ENCODE data around the gene HYAL3. TPM values are rescaled to one million over a fixed set of nuclear protein-coding genes. Genes with fewer than 3 reads are reported as not detected.

HYAL3 gene
- total RNA-seq, 2 donors from 2014 or later = 2.6 to 3.3 TPM

- peak overlapping the region; percentile 42 for H3K27ac ChIP-seq (ENCODE audit: low read depth, low read length)
Measured at GRCh38 chr3:50248387-50248786, 50.8 kb downstream of the HYAL3 start.

GRCh38 chr3:50246517-50246954 lies 52.7 kb downstream of the HYAL3 start:
- peak; percentile 87 for DNase-seq

More at GRCh38 chr3:50248387-50248786, 50.8 kb downstream of the HYAL3 start:
- H3K4me1 Mint-ChIP-seq = peaks cover 18% of the 10 kb centered on the region
- H3K27ac Mint-ChIP-seq = peak overlapping the region; percentile 72
- TF ChIP-seq CTCF (conservative IDR thresholded peaks at IDR 0.05) = no peak
- no peak overlapping the region for H3K4me3 Mint-ChIP-seq
- H3K36me3 Mint-ChIP-seq (ENCODE audit: low read depth) = peaks cover 26% of the 10 kb centered on the region
- H3K9ac ChIP-seq (ENCODE audit: extremely low read depth, low read length, poor library complexity, severe bottlenecking) = no peak overlapping the region
- H3K36me3 ChIP-seq (ENCODE audit: control insufficient read depth, insufficient read depth, low read length) = peaks cover 40% of the 10 kb centered on the region
- no peaks in the 10 kb centered on the region for H3K27me3 ChIP-seq (ENCODE audit: control insufficient read depth, insufficient read depth, low read length, poor library complexity, severe bottlenecking)
- H3K4me1 ChIP-seq (ENCODE audit: control insufficient read depth, insufficient read depth, low read length) = peaks cover 4% of the 10 kb centered on the region
- 85% methylated on average over 3 of the region's 3 CpGs; no CpG with 5 or more reads in 1 of the 2 experiments for WGBS, 2 experiments (ENCODE audit: insufficient coverage in 1 of 2, insufficient read length in 1 of 2)
- H3K9me3 ChIP-seq (ENCODE audit: control insufficient read depth, low read length) = no peaks in the 10 kb centered on the region
- no peaks in the 10 kb centered on the region for H3K9me3 Mint-ChIP-seq
- no peaks in the 10 kb centered on the region for H3K27me3 Mint-ChIP-seq (ENCODE audit: insufficient read depth)
- H3K4me3 ChIP-seq (ENCODE audit: low read length) = no peak overlapping the region
- DNase-seq = no peak

GRCh38 chr3:50245831-50246516 lies 53.2 kb downstream of the HYAL3 start:
- Histone ChIP-seq H3K4me3 (ENCODE audit: low read length) (peak overlapping the region; percentile 18), H3K27me3 (ENCODE audit: control insufficient read depth, insufficient read depth, low read length, poor library complexity, severe bottlenecking) (no peaks in the 10 kb centered on the region), H3K4me1 (ENCODE audit: control insufficient read depth, insufficient read depth, low read length) (peaks cover 25% of the 10 kb centered on the region), H3K36me3 (ENCODE audit: control insufficient read depth, insufficient read depth, low read length) (peaks cover 32% of the 10 kb centered on the region), H3K9ac (ENCODE audit: extremely low read depth, low read length, poor library complexity, severe bottlenecking) (peak overlapping the region; percentile 53), H3K27ac (ENCODE audit: low read depth, low read length) (peak overlapping the region; percentile 87), H3K9me3 (ENCODE audit: control insufficient read depth, low read length) (no peaks in the 10 kb centered on the region)
- H3K4me1 Mint-ChIP-seq = peaks cover 35% of the 10 kb centered on the region
- peaks cover 23% of the 10 kb centered on the region for H3K36me3 Mint-ChIP-seq (ENCODE audit: low read depth)
- peak; percentile 100 for TF ChIP-seq CTCF (conservative IDR thresholded peaks at IDR 0.05)
- H3K27me3 Mint-ChIP-seq (ENCODE audit: insufficient read depth) = no peaks in the 10 kb centered on the region
- H3K9me3 Mint-ChIP-seq = no peaks in the 10 kb centered on the region
- H3K27ac Mint-ChIP-seq = peak overlapping the region; percentile 95
- H3K4me3 Mint-ChIP-seq = peak overlapping the region; percentile 20
- WGBS, 2 experiments (ENCODE audit: insufficient coverage in 1 of 2, insufficient read length in 1 of 2) = 9 to 12% methylated on average over 15 to 25 of the region's 25 CpGs
- peak; percentile 99 for DNase-seq

More at GRCh38 chr3:50246517-50246954, 52.7 kb downstream of the HYAL3 start:
- peaks cover 27% of the 10 kb centered on the region for H3K36me3 Mint-ChIP-seq (ENCODE audit: low read depth)
- H3K27me3 Mint-ChIP-seq (ENCODE audit: insufficient read depth) = no peaks in the 10 kb centered on the region
- peaks cover 29% of the 10 kb centered on the region for H3K4me1 Mint-ChIP-seq
- peak overlapping the region; percentile 87 for H3K27ac ChIP-seq (ENCODE audit: low read depth, low read length)
- no peaks in the 10 kb centered on the region for H3K9me3 ChIP-seq (ENCODE audit: control insufficient read depth, low read length)
- H3K27ac Mint-ChIP-seq = peak overlapping the region; percentile 95
- H3K36me3 ChIP-seq (ENCODE audit: control insufficient read depth, insufficient read depth, low read length) = peaks cover 36% of the 10 kb centered on the region
- peak overlapping the region; percentile 12 for H3K4me3 Mint-ChIP-seq
- 30 to 48% methylated on average over 2 to 10 of the region's 10 CpGs for WGBS, 2 experiments (ENCODE audit: insufficient coverage in 1 of 2, insufficient read length in 1 of 2)
- H3K4me1 ChIP-seq (ENCODE audit: control insufficient read depth, insufficient read depth, low read length) = peaks cover 19% of the 10 kb centered on the region
- H3K4me3 ChIP-seq (ENCODE audit: low read length) = no peak overlapping the region
- H3K9ac ChIP-seq (ENCODE audit: extremely low read depth, low read length, poor library complexity, severe bottlenecking) = peak overlapping the region; percentile 53
- H3K9me3 Mint-ChIP-seq = no peaks in the 10 kb centered on the region
- no peaks in the 10 kb centered on the region for H3K27me3 ChIP-seq (ENCODE audit: control insufficient read depth, insufficient read depth, low read length, poor library complexity, severe bottlenecking)
- TF ChIP-seq CTCF (conservative IDR thresholded peaks at IDR 0.05) = no peak

Data from endodermal cell (in vitro differentiated cells).